ENCODE results near the gene GRIN1. TPM values are rescaled to one million over a fixed set of nuclear protein-coding genes. Genes with fewer than 3 reads are reported as not detected.

GRIN1 gene
- total and polyA plus RNA-seq, 2 donors (not counting 3 experiments of a cell fraction or from before 2014, with no cell fraction given): not detected

DNA sequence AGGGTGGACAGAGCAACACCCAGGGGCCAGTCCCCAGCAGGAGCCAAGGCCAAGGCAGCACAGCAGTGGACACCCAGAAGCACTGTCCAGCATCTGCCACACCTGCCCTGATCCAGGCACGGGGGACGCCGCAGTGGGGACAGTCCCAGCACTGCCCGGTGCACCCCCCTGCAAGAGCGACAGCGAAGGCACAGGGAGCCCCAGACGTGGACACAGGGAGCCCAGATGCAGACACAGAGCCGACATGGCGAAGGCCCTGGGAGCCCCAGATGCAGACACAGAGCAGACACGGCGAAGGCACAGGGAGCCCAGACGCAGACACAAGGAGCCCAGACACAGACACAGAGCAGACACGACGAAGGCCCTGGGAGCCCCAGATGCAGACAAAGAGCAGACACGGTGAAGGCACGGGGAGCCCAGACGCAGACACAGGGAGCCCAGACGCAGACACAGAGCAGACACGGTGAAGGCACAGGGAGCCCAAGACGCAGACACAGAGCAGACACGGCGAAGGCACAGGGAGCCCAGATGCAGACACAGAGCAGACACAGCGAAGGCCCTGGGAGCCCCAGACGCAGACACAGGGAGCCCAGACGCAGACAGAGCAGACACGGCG is 45.1 kb downstream of the GRIN1 start:
- DNase-seq (ENCODE audit: low read depth, low spot score): no peak
- dilution Hi-C loops (cut with MboI; ENCODE audit: extremely low pct_ligation_motif_present, low sequenced_read_pairs) (no loop called here), intact Hi-C loops (cut with micrococcal nuclease) (no loop called here)
- Histone ChIP-seq H3K9me1 (replicated peaks; ENCODE audit: control insufficient read depth, extremely low read depth, insufficient read depth, low read length) (no peaks in the 10 kb centered on the region), H3K9me3 (replicated peaks; ENCODE audit: control insufficient read depth, insufficient read depth, low read length) (no peaks in the 10 kb centered on the region), H4K20me1 (replicated peaks; ENCODE audit: control insufficient read depth, extremely low read depth, insufficient read depth, low read length) (no peaks in the 10 kb centered on the region), H3K9ac (replicated peaks; ENCODE audit: extremely low read depth, insufficient read depth, low read length) (no peak overlapping the region), H3K27me3 (ENCODE audit: control insufficient read depth in 2 of 2, insufficient read depth in 2 of 2, low read length in 2 of 2) (no peaks in the 10 kb centered on the region), H3K36me3 (ENCODE audit: control insufficient read depth in 2 of 2, extremely low read depth in 1 of 2, insufficient read depth in 2 of 2, low read length in 2 of 2) (peaks cover 0 to 53% of the 10 kb centered on the region in 2 experiments), H2AFZ (ENCODE audit: low read depth, low read length) (no peak overlapping the region), H3K79me2 (ENCODE audit: control insufficient read depth, insufficient read depth, low read length) (peaks cover 21% of the 10 kb centered on the region), H3K4me1 (ENCODE audit: control insufficient read depth, extremely low read depth, insufficient read depth, low read length) (peaks cover 9% of the 10 kb centered on the region), H3K4me3 (replicated peaks in 1 of 3; ENCODE audit: insufficient read depth in 1 of 3, low read depth in 1 of 3, low read length in 3 of 3) (no peak overlapping the region), H3K4me2 (ENCODE audit: insufficient read depth, low read length) (no peak overlapping the region), H3K27ac (ENCODE audit: insufficient read depth, low read depth, low read length) (no peak overlapping the region)
- TF ChIP-seq FOS (IDR thresholded peaks at IDR 0.05; ENCODE audit: borderline replicate concordance, insufficient read depth, low read length): no peak
- no peak for TF ChIP-seq POLR2A (IDR thresholded peaks at IDR 0.05; ENCODE audit: low read depth, low read length)
- TF ChIP-seq, protein P1, sequence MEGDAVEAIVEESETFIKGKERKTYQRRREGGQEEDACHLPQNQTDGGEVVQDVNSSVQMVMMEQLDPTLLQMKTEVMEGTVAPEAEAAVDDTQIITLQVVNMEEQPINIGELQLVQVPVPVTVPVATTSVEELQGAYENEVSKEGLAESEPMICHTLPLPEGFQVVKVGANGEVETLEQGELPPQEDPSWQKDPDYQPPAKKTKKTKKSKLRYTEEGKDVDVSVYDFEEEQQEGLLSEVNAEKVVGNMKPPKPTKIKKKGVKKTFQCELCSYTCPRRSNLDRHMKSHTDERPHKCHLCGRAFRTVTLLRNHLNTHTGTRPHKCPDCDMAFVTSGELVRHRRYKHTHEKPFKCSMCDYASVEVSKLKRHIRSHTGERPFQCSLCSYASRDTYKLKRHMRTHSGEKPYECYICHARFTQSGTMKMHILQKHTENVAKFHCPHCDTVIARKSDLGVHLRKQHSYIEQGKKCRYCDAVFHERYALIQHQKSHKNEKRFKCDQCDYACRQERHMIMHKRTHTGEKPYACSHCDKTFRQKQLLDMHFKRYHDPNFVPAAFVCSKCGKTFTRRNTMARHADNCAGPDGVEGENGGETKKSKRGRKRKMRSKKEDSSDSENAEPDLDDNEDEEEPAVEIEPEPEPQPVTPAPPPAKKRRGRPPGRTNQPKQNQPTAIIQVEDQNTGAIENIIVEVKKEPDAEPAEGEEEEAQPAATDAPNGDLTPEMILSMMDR (IDR thresholded peaks at IDR 0.05; ENCODE audit: extremely low read depth in 1 of 2, insufficient read depth in 1 of 2, low read depth in 1 of 2, low read length in 2 of 2): no peak
- TF ChIP-seq JUN (IDR thresholded peaks at IDR 0.05; ENCODE audit: borderline replicate concordance, insufficient read depth, insufficient read length, low read depth): no peak
- TF ChIP-seq POLR2AphosphoS5 (IDR thresholded peaks at IDR 0.05; ENCODE audit: insufficient read depth, low read depth, low read length): no peak
- TF ChIP-seq GATA2 (IDR thresholded peaks at IDR 0.05; ENCODE audit: insufficient read depth, insufficient read length, low read depth, low read length): no peak
- no peak for TF ChIP-seq MYC (IDR thresholded peaks at IDR 0.05; ENCODE audit: low read depth, low read length)
- CTCF ChIA-PET: no interaction called here
- FAIRE-seq: no peak
- BruUV-seq (replicated peaks): no TSS peak
- POLR2A ChIA-PET: interaction anchor here (0.6 kb wide), 1 partner anchor 61 kb away, joined by 6 read pairs; no protein-coding TSS in a partner anchor
